K562 (cell line): ENCODE data around the gene PRPF8. TPM values are rescaled to one million over a fixed set of nuclear protein-coding genes. Genes with fewer than 3 reads are reported as not detected.

Source experiments
- CBFA2T3 ChIP-seq: fragments of 450-650 bp; IDR thresholded peaks from 2 replicates; pipeline ENCODE4 v1.6.1; 2017
- CREB1 ChIP-seq, 2 experiments: sonication (generic) in 1 of 2; formaldehyde crosslinking in 1 of 2; IDR thresholded peaks; 2 replicates each; pipeline versions ENCODE4 v1.6.1 to v1.8.0; 2012 to 2022; ENCODE audit warnings: inconsistent platforms in 1 of 2, mild to moderate bottlenecking in 1 of 2, missing genetic modification reagents in 1 of 2, moderate library complexity in 1 of 2
- CXXC5 ChIP-seq: fragments of 250-450 bp; sonication (Bioruptor Pico); IDR thresholded peaks from 2 replicates; pipeline ENCODE4 v1.8.0; 2022; ENCODE audit warnings: inconsistent platforms, mild to moderate bottlenecking, moderate library complexity
- FOXM1 ChIP-seq, 2 experiments: fragments of 450-650 bp in 1 of 2; sonication (generic) in 1 of 2; formaldehyde crosslinking in 1 of 2; IDR thresholded peaks; 2 replicates each; pipeline versions ENCODE4 v1.6.1 to v1.9.0; 2017 to 2022; ENCODE audit warnings: low read depth in 2 of 2, mild to moderate bottlenecking in 2 of 2, missing genetic modification reagents in 1 of 2, moderate library complexity in 1 of 2
- GATAD2B ChIP-seq: fragments of 450-650 bp; IDR thresholded peaks from 2 replicates; pipeline ENCODE4 v1.6.1; 2017; ENCODE audit warnings: mild to moderate bottlenecking, borderline replicate concordance
- HMGN3 ChIP-seq: IDR thresholded peaks from 2 replicates; pipeline ENCODE4 v1.6.1; 2011; ENCODE audit warnings: borderline replicate concordance, low read depth, mild to moderate bottlenecking, mixed read lengths, low read length; ENCODE audit not compliant: insufficient read length; ENCODE audit errors: extremely low read depth
- MXI1 ChIP-seq: IDR thresholded peaks from 2 replicates; pipeline ENCODE4 v1.6.1; 2011; ENCODE audit warnings: low read depth, mild to moderate bottlenecking, improper control_type of control experiment, low read length
- SMC3 ChIP-seq: conservative IDR thresholded peaks from 2 replicates; pipeline ENCODE4 v1.6.1; 2011; ENCODE audit warnings: low read depth, low read length, improper control_type of control experiment; ENCODE audit not compliant: insufficient read depth
- SP2 ChIP-seq: IDR thresholded peaks from 2 replicates; pipeline ENCODE4 v1.6.1; 2011; ENCODE audit warnings: mild to moderate bottlenecking, low read depth, low read length, moderate library complexity; ENCODE audit not compliant: poor library complexity, severe bottlenecking; ENCODE audit errors: extremely low read depth
- ZNF431 ChIP-seq: sonication (generic); formaldehyde crosslinking; IDR thresholded peaks from 2 replicates; pipeline ENCODE4 v1.8.0; 2022; ENCODE audit warnings: mild to moderate bottlenecking, missing genetic modification reagents
- polyA plus RNA-seq, 8 experiments: library from polyadenylated mRNA; depleted of rRNA in 4 of 8; stranded (reverse) in 5 of 8; unstranded in 3 of 8; fragments of >200 nt; fragmentation: Nextera tagmentation in 2 of 8; fragmentation: Illumina TruSeq in 1 of 8; extraction: Ambion mirVana in 2 of 8; extraction: Trizol in 1 of 8; gene quantifications; 2 replicates each; pipeline versions ENCODE4 v1.2.1 to v1.2.3, GENCODE V29; 2011 to 2014; ENCODE audit warnings: inconsistent platforms in 1 of 8, missing spikeins in 1 of 8
- total RNA-seq, 7 experiments: library from RNA; depleted of rRNA in 6 of 7; stranded (reverse); fragments of >200 nt in 6 of 7; fragmentation: Illumina TruSeq in 2 of 7; extraction: Trizol in 2 of 7; gene quantifications; 2 replicates each; pipeline versions ENCODE4 v1.2.1 to v1.2.3, GENCODE V29; 2011 to 2021; ENCODE audit warnings: low replicate concordance in 1 of 7
- TF ChIP-seq, protein P1 (sequence below): fragments of 250-450 bp; sonication (Bioruptor Pico); IDR thresholded peaks from 2 replicates; pipeline ENCODE4 v1.4.0; 2020
- TF ChIP-seq, protein P2 (sequence below), 2 experiments: IDR thresholded peaks; 2 replicates each; pipeline ENCODE4 v1.6.1; 2012; ENCODE audit warnings: improper control_type of control experiment in 2 of 2, low read depth in 2 of 2, low read length in 2 of 2, borderline replicate concordance in 1 of 2
- TF ChIP-seq, protein P3 (sequence below): sonication (generic); formaldehyde crosslinking; IDR thresholded peaks from 2 replicates; pipeline ENCODE4 v1.8.0; 2022; ENCODE audit warnings: mild to moderate bottlenecking, missing genetic modification reagents, borderline replicate concordance

Gene PRPF8
- total and polyA plus RNA-seq, 9 of the 15 experiments (the other 6 are each of a cell fraction or from before 2014, with no cell fraction given): 64.3 to 294 (median 85.9) TPM

DNA sequence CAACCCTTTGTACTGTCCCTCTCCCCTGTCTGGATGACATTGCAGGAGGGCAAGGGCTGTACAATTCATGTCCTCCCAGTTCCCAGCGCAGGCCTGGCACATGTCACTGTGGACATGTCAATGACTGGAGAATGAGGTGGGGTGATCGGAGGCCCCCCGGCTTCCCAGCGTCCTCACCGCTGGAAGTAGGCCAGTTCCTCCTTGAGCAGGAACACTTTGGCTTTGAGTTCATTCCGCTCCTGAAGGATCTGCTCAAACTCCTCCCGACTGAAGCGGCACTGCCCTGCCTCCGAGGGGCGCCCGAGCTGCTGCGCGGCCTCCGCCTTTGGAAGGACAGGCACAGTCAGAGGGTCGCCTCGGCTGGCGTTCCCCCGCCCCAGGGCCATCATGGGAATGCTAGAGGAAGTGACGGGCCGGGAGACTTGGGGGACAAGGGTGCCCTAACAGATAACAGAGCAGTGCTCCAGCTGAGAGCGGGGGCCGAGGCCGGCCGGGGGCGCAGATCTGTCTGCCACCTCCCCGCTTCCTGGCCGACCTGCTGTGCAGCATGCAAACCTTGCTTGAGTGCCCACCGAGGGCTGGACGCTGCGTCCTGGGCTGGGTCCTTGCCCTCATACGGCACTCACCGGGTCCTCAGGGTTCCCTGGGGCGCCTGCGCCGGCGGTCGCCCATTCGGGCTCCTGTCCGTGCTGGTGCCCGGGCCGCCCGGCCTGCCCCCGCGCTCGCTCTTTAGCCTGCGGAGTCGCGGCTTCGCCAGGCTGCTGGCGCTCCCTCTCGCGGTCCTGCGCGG lies 36.3 kb downstream of the PRPF8 start (continued):
- TF ChIP-seq, protein P1, sequence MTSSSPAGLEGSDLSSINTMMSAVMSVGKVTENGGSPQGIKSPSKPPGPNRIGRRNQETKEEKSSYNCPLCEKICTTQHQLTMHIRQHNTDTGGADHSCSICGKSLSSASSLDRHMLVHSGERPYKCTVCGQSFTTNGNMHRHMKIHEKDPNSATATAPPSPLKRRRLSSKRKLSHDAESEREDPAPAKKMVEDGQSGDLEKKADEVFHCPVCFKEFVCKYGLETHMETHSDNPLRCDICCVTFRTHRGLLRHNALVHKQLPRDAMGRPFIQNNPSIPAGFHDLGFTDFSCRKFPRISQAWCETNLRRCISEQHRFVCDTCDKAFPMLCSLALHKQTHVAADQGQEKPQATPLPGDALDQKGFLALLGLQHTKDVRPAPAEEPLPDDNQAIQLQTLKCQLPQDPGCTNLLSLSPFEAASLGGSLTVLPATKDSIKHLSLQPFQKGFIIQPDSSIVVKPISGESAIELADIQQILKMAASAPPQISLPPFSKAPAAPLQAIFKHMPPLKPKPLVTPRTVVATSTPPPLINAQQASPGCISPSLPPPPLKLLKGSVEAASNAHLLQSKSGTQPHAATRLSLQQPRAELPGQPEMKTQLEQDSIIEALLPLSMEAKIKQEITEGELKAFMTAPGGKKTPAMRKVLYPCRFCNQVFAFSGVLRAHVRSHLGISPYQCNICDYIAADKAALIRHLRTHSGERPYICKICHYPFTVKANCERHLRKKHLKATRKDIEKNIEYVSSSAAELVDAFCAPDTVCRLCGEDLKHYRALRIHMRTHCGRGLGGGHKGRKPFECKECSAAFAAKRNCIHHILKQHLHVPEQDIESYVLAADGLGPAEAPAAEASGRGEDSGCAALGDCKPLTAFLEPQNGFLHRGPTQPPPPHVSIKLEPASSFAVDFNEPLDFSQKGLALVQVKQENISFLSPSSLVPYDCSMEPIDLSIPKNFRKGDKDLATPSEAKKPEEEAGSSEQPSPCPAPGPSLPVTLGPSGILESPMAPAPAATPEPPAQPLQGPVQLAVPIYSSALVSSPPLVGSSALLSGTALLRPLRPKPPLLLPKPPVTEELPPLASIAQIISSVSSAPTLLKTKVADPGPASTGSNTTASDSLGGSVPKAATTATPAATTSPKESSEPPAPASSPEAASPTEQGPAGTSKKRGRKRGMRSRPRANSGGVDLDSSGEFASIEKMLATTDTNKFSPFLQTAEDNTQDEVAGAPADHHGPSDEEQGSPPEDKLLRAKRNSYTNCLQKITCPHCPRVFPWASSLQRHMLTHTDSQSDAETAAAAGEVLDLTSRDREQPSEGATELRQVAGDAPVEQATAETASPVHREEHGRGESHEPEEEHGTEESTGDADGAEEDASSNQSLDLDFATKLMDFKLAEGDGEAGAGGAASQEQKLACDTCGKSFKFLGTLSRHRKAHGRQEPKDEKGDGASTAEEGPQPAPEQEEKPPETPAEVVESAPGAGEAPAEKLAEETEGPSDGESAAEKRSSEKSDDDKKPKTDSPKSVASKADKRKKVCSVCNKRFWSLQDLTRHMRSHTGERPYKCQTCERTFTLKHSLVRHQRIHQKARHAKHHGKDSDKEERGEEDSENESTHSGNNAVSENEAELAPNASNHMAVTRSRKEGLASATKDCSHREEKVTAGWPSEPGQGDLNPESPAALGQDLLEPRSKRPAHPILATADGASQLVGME (CRISPR knock-in tag): no peak
- TF ChIP-seq SMC3 (no peak), HMGN3 (peak; percentile 24), CXXC5 (CRISPR knock-in tag) (peak; percentile 60; the same call in 1 of the 2 replicates), MXI1 (no peak), CREB1 (IDR thresholded peaks at IDR 0.05) (no peak), CREB1 (CRISPR knock-in tag; IDR thresholded peaks at IDR 0.05) (peak; percentile 37; the same call in 1 of the 2 replicates), GATAD2B (no peak), CBFA2T3 (0 out of 2 replicates have a peak, but pooled peaks have one; percentile 32), FOXM1 (IDR thresholded peaks at IDR 0.05; ENCODE audit: low read depth) (no peak), FOXM1 (CRISPR knock-in tag; IDR thresholded peaks at IDR 0.05; ENCODE audit: low read depth) (peak; percentile 14; the same call in 1 of the 2 replicates), SP2 (no peak), ZNF431 (CRISPR knock-in tag) (no peak)
- TF ChIP-seq, protein P2, sequence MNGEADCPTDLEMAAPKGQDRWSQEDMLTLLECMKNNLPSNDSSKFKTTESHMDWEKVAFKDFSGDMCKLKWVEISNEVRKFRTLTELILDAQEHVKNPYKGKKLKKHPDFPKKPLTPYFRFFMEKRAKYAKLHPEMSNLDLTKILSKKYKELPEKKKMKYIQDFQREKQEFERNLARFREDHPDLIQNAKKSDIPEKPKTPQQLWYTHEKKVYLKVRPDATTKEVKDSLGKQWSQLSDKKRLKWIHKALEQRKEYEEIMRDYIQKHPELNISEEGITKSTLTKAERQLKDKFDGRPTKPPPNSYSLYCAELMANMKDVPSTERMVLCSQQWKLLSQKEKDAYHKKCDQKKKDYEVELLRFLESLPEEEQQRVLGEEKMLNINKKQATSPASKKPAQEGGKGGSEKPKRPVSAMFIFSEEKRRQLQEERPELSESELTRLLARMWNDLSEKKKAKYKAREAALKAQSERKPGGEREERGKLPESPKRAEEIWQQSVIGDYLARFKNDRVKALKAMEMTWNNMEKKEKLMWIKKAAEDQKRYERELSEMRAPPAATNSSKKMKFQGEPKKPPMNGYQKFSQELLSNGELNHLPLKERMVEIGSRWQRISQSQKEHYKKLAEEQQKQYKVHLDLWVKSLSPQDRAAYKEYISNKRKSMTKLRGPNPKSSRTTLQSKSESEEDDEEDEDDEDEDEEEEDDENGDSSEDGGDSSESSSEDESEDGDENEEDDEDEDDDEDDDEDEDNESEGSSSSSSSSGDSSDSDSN (IDR thresholded peaks at IDR 0.05; ENCODE audit: borderline replicate concordance in 1 of 2, low read depth in 2 of 2, low read length in 2 of 2): peak in 1 of 2 experiments; percentile 58; a peak in 1 of 4 replicates
- TF ChIP-seq, protein P3, sequence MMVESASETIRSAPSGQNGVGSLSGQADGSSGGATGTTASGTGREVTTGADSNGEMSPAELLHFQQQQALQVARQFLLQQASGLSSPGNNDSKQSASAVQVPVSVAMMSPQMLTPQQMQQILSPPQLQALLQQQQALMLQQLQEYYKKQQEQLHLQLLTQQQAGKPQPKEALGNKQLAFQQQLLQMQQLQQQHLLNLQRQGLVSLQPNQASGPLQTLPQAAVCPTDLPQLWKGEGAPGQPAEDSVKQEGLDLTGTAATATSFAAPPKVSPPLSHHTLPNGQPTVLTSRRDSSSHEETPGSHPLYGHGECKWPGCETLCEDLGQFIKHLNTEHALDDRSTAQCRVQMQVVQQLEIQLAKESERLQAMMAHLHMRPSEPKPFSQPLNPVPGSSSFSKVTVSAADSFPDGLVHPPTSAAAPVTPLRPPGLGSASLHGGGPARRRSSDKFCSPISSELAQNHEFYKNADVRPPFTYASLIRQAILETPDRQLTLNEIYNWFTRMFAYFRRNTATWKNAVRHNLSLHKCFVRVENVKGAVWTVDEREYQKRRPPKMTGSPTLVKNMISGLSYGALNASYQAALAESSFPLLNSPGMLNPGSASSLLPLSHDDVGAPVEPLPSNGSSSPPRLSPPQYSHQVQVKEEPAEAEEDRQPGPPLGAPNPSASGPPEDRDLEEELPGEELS (CRISPR knock-in tag): no peak
